Adrenal gland (tissue), 12 donors: Measurements from ENCODE around the gene METTL4. TPM values are rescaled to one million over a fixed set of nuclear protein-coding genes. Genes with fewer than 3 reads are reported as not detected.

Experiments
- DNase-seq, 7 donors: peaks; one replicate each; pipeline ENCODE4 v3.0.0-alpha.2; 2019 to 2020
- H3K27ac ChIP-seq, 5 donors: fragments of 200-600 bp; sonication (generic) in 4 of 5; 1 replicate in 3 of 5; 2 replicates in 2 of 5; pipeline versions ENCODE4 v1.5.1 to v1.8.0; 2016 to 2020; ENCODE audit warnings: mild to moderate bottlenecking in 1 of 5
- H3K27me3 ChIP-seq: fragments of 200-600 bp; 2 replicates; pipeline ENCODE4 v1.8.0; 2021
- H3K36me3 ChIP-seq, 2 donors: fragments of 200-600 bp; replicated peaks in 1 of 2; 1 replicate in 1 of 2; 2 replicates in 1 of 2; pipeline versions ENCODE4 v1.5.1 to v1.8.0; 2018 to 2022
- H3K4me1 ChIP-seq, 2 donors: fragments of 200-600 bp; replicated peaks in 1 of 2; 1 replicate in 1 of 2; 2 replicates in 1 of 2; pipeline versions ENCODE4 v1.5.1 to v1.8.0; 2018 to 2021
- H3K4me3 ChIP-seq, 4 donors: fragments of 200-600 bp; sonication (generic) in 3 of 4; one replicate each; pipeline ENCODE4 v1.5.1; 2016 to 2018
- H3K9me3 ChIP-seq, 3 donors: fragments of 200-600 bp; sonication (generic) in 1 of 3; replicated peaks in 1 of 3; 1 replicate in 2 of 3; 2 replicates in 1 of 3; pipeline versions ENCODE4 v1.5.1 to v1.8.0; 2016 to 2021
- CTCF ChIP-seq, 6 experiments: fragments of 450-650 bp in 4 of 6; fragments of 200-600 bp in 2 of 6; sonication (generic) in 1 of 6; IDR thresholded peaks; 1 replicate in 5 of 6; 2 replicates in 1 of 6; pipeline versions ENCODE4 v1.5.1 to v1.8.0; 2016 to 2021; ENCODE audit warnings: antibody characterized with exemption in 6 of 6, mild to moderate bottlenecking in 2 of 6, moderate library complexity in 1 of 6
- POLR2A ChIP-seq, 2 donors: fragments of 450-650 bp; IDR thresholded peaks; one replicate each; pipeline ENCODE4 v1.6.1; 2017; ENCODE audit warnings: antibody characterized with exemption in 2 of 2, mild to moderate bottlenecking in 2 of 2, moderate library complexity in 1 of 2
- WGBS, 4 donors: extraction: QIAGEN DNeasy Blood & Tissue Kit in 2 of 4; methylation state at CpG; one replicate each; pipeline versions ENCODE4 v1.1.5 to v1.1.7; 2013 to 2017; 5-methylcytosine and 5-hydroxymethylcytosine counted together
- intact Hi-C, 2 donors: fragments of 100-400 bp; cut with DNase I; formaldehyde crosslinking; loops; one replicate each; pipeline versions ENCODE4 v1.14.1 to v1.15.0; 2022 to 2023
- polyA plus RNA-seq, 3 donors: library from polyadenylated mRNA; stranded (reverse); fragments of 200-250 nt in 2 of 3; fragments of 350-450 nt in 1 of 3; fragmentation: Illumina TruSeq in 1 of 3; extraction: RNeasy Lipid Tissue Mini Kit (QIAGEN cat#74804) in 1 of 3; gene quantifications; one replicate each; pipeline ENCODE4 v1.2.3, GENCODE V29; 2013 to 2014
- total RNA-seq, 9 donors: library from RNA; depleted of rRNA in 4 of 9; stranded (reverse); fragments of >200 nt in 4 of 9; fragments of 120-200 nt in 1 of 9; fragmentation: NEBNext Ultra II Directional in 1 of 9; extraction: Animal tissue kit (Norgen Biotek cat#: 25700) in 1 of 9; gene quantifications; one replicate each; pipeline versions ENCODE4 v1.1.0 to v1.2.4, GENCODE V29; 2013 to 2023
- donor health status: healthy with polysubstance abuse.
- donor health status: Bipolar disorder and iron deficiency.
- donor health status: DM: yes; HTN: yes; CAD: no.
- donor health status: DM: no; HTN: no; CAD: no.
- donor health status: DM: no; HTN: no; CAD: no.
- donor health status: DM: yes; HTN: yes; CAD: no.

The METTL4 gene
- total and polyA plus RNA-seq, 12 donors = 1.3 to 8.7 (median 5.7) TPM

- no peak for DNase-seq
- Histone ChIP-seq H3K27me3 (no peaks in the 10 kb centered on the region), H3K36me3 (no peaks in the 10 kb centered on the region), H3K27ac (no peak overlapping the region), H3K4me3 (no peak overlapping the region), H3K9me3 (no peaks in the 10 kb centered on the region), H3K4me1 (no peaks in the 10 kb centered on the region)
- 67 to 91% (median 86%) methylated on average over 5 of the region's 5 CpGs for WGBS, 4 donors
- TF ChIP-seq POLR2A (IDR thresholded peaks at IDR 0.05) = no peak
- TF ChIP-seq CTCF (IDR thresholded peaks at IDR 0.05) = no peak
- intact Hi-C loops = no loop called here
These were observed 52.8 kb downstream of the METTL4 start for GRCh38 chr18:2518473-2518872.

- Histone ChIP-seq H3K27ac (no peak overlapping the region), H3K9me3 (no peaks in the 10 kb centered on the region), H3K36me3 (no peaks in the 10 kb centered on the region), H3K4me1 (no peaks in the 10 kb centered on the region), H3K4me3 (no peak overlapping the region), H3K27me3 (no peaks in the 10 kb centered on the region)
- intact Hi-C loops = no loop called here
- TF ChIP-seq CTCF (IDR thresholded peaks at IDR 0.05) (no peak), POLR2A (IDR thresholded peaks at IDR 0.05) (no peak)
- 66 to 84% (median 74%) methylated on average over 5 of the region's 5 CpGs for WGBS, 4 donors
- DNase-seq = peak in 5 of 7 donors; percentile 24 to 35 (median 32)
These were observed 55.2 kb downstream of the METTL4 start for GRCh38 chr18:2515908-2516625.

GRCh38 chr18:2515171-2515787, 56.0 kb downstream of the METTL4 start:
- H3K36me3 ChIP-seq = no peaks in the 10 kb centered on the region
- no peaks in the 10 kb centered on the region for H3K27me3 ChIP-seq
- WGBS, 4 donors = 34 to 60% (median 49%) methylated on average over 1 of the region's 1 CpG
- H3K4me3 ChIP-seq = no peak overlapping the region
- no peak for TF ChIP-seq CTCF (IDR thresholded peaks at IDR 0.05)
- no peak for TF ChIP-seq POLR2A (IDR thresholded peaks at IDR 0.05)
- no peaks in the 10 kb centered on the region for H3K9me3 ChIP-seq
- H3K27ac ChIP-seq = no peak overlapping the region
- intact Hi-C loops = no loop called here
- peak in 1 of 7 donors; percentile 14 for DNase-seq
- no peaks in the 10 kb centered on the region for H3K4me1 ChIP-seq

- DNase-seq = no peak
- Histone ChIP-seq H3K27ac (no peak overlapping the region), H3K27me3 (no peaks in the 10 kb centered on the region), H3K36me3 (no peaks in the 10 kb centered on the region), H3K4me1 (no peaks in the 10 kb centered on the region), H3K9me3 (no peaks in the 10 kb centered on the region), H3K4me3 (no peak overlapping the region)
- WGBS, 4 donors = 33 to 96% (median 83%) methylated on average over 1 of the region's 1 CpG
- no peak for TF ChIP-seq CTCF (IDR thresholded peaks at IDR 0.05)
- no peak for TF ChIP-seq POLR2A (IDR thresholded peaks at IDR 0.05)
- intact Hi-C loops = no loop called here
These were observed 57.7 kb downstream of the METTL4 start for GRCh38 chr18:2513616-2514015.
